NCI-H446 (cell line): Measurements from ENCODE around the gene C4orf17.
"Not testable (repeated sequence)": the region's sequence is repeated elsewhere in the genome, so short reads cannot be mapped to it uniquely, and the experiment has no call there.

Experiments used
- DNase-seq, 2 experiments: peaks; one replicate each; lab custom pipeline; 2025; lab: John Stamatoyannopoulos, UW

The C4orf17 gene

GRCh38 chr4:99510721-99511120 is at the start of gene C4orf17:
TSS of gene C4orf17 (plus strand) at chr4:99511021. CDS start at chr4:99513082, 2,061 bp downstream.
- no peak for DNase-seq

GRCh38 chr4:99461623-99462401 is 49.0 kb upstream of the C4orf17 start:
- DNase-seq = no peak

- peak; percentile 7 to 66 for DNase-seq
These were observed 47.9 kb upstream of the C4orf17 start for GRCh38 chr4:99462875-99463464.

GRCh38 chr4:99463566-99463965 is 47.3 kb upstream of the C4orf17 start:
- DNase-seq = no peak

- DNase-seq = no peak
These were observed 42.9 kb upstream of the C4orf17 start for GRCh38 chr4:99467887-99468286.

GRCh38 chr4:99468889-99469288 is 41.9 kb upstream of the C4orf17 start:
- no peak for DNase-seq

- DNase-seq = no peak
These were observed 39.5 kb upstream of the C4orf17 start for GRCh38 chr4:99471349-99471748.

GRCh38 chr4:99471896-99472295 is 38.9 kb upstream of the C4orf17 start:
- DNase-seq = no peak

GRCh38 chr4:99473131-99473530 is 37.7 kb upstream of the C4orf17 start:
- DNase-seq = no peak

- DNase-seq = no peak
These were observed 27.2 kb upstream of the C4orf17 start for GRCh38 chr4:99483636-99484035.

GRCh38 chr4:99485212-99485611 is 25.6 kb upstream of the C4orf17 start:
- no peak for DNase-seq

- DNase-seq = not testable (repeated sequence)
These were observed 24.2 kb upstream of the C4orf17 start for GRCh38 chr4:99486648-99487047.

GRCh38 chr4:99490286-99490685 is 20.5 kb upstream of the C4orf17 start:
- no peak for DNase-seq

GRCh38 chr4:99504804-99505502 is 5.9 kb upstream of the C4orf17 start:
- peak in 1 of 2 experiments; percentile 11 for DNase-seq

- DNase-seq = peak; percentile 11 to 58
These were observed 4.0 kb upstream of the C4orf17 start for GRCh38 chr4:99506781-99507180.

- no peak for DNase-seq
These were observed 3.5 kb upstream of the C4orf17 start for GRCh38 chr4:99507349-99507748.

GRCh38 chr4:99507762-99508161 is 3.1 kb upstream of the C4orf17 start:
- DNase-seq = no peak

GRCh38 chr4:99518601-99519295 is 7.9 kb downstream of the C4orf17 start:
- no peak for DNase-seq

- no peak for DNase-seq
These were observed 18.4 kb downstream of the C4orf17 start for GRCh38 chr4:99529228-99529627.

- DNase-seq = no peak
These were observed 19.1 kb downstream of the C4orf17 start for GRCh38 chr4:99529956-99530355.

- DNase-seq = not testable (repeated sequence)
These were observed 23.9 kb downstream of the C4orf17 start for GRCh38 chr4:99534699-99535098.

GRCh38 chr4:99536271-99536670 is 25.4 kb downstream of the C4orf17 start:
- DNase-seq = peak in 1 of 2 experiments; percentile 21
